Esophagus muscularis mucosa (tissue), 4 donors: ENCODE results near the gene SH2D3A.

Experiments used
- CTCF ChIP-seq, 3 experiments: fragments of 200-600 bp in 2 of 3; fragments of 450-650 bp in 1 of 3; sonication (generic) in 2 of 3; IDR thresholded peaks; one replicate each; pipeline ENCODE4 v1.5.1; 2017 to 2019; ENCODE audit warnings: antibody characterized with exemption in 3 of 3, mild to moderate bottlenecking in 2 of 3, moderate library complexity in 1 of 3
- EP300 ChIP-seq: sonication (generic); formaldehyde crosslinking; IDR thresholded peaks from one replicate; pipeline ENCODE4 v1.6.1; 2017; ENCODE audit warnings: antibody characterized with exemption
- POLR2A ChIP-seq: fragments of 450-650 bp; IDR thresholded peaks from one replicate; pipeline ENCODE4 v1.6.1; 2017; ENCODE audit warnings: antibody characterized with exemption, moderate library complexity, mild to moderate bottlenecking, low read depth
- POLR2AphosphoS5 ChIP-seq, 2 donors: sonication (generic); formaldehyde crosslinking; IDR thresholded peaks; one replicate each; pipeline ENCODE4 v1.6.1; 2017; ENCODE audit warnings: antibody characterized with exemption in 2 of 2

GRCh38 chr19:6729573-6730152 is 37.6 kb downstream of the SH2D3A start:
- no peak for TF ChIP-seq POLR2A
- no peak for TF ChIP-seq CTCF (IDR thresholded peaks at IDR 0.05)
- no peak for TF ChIP-seq EP300
- no peak for TF ChIP-seq POLR2AphosphoS5 (IDR thresholded peaks at IDR 0.05)
